OCI-LY7 (cell line): Measurements from ENCODE around the gene FOLR2. TPM values are rescaled to one million over a fixed set of nuclear protein-coding genes. Genes with fewer than 3 reads are reported as not detected.
A peak's percentile ranks its signal among the peaks of the same experiment; 100 is the strongest.
"Not testable (repeated sequence)": the region's sequence is repeated elsewhere in the genome, so short reads cannot be mapped to it uniquely, and the experiment has no call there.

Experiments used
- Bru-seq: library from RNA; stranded (reverse); fragments of 400-500 nt; gene quantifications from one replicate; lab custom pipeline; 2021; lab: Mats Ljungman, UMichigan
- BruChase-seq, 2 experiments: library from RNA; stranded (reverse); fragments of 400-500 nt; gene quantifications; one replicate each; lab custom pipeline; 2021; lab: Mats Ljungman, UMichigan
- BruUV-seq: library from RNA; stranded (reverse); fragments of 400-500 nt; replicated peaks from 2 replicates; lab custom pipeline; 2021; lab: Mats Ljungman, UMichigan
- CTCF ChIA-PET: fragments of 300-600 bp; sonication (Branson Sonifier 250); formaldehyde crosslinking; loops from one replicate; lab custom pipeline; 2022; ENCODE audit warnings: antibody characterized with exemption; ENCODE audit not compliant: unreplicated experiment; lab: Charles Lee
- POLR2A ChIA-PET: fragments of 300-600 bp; sonication (Branson Sonifier 250); formaldehyde crosslinking; loops from one replicate; lab custom pipeline; 2022; ENCODE audit warnings: antibody characterized with exemption; lab: Charles Lee
- DNase-seq: peaks from one replicate; pipeline ENCODE4 v3.0.0-alpha.2; 2015; ENCODE audit warnings: low spot score
- H2AFZ ChIP-seq: fragments of 200-600 bp; sonication (generic), shearing (Covaris generic); 2 replicates; pipeline ENCODE4 v1.6.1; 2014; ENCODE audit warnings: mild to moderate bottlenecking, antibody characterized with exemption, low read length, moderate library complexity
- H3K27ac ChIP-seq: fragments of 200-600 bp; sonication (generic); 2 replicates; pipeline ENCODE4 v1.5.1; 2014; ENCODE audit warnings: mixed run types, low read depth, mild to moderate bottlenecking, moderate library complexity, low read length, inconsistent platforms; ENCODE audit not compliant: poor library complexity, severe bottlenecking
- H3K36me3 ChIP-seq: fragments of 200-600 bp; sonication (generic); 2 replicates; pipeline ENCODE4 v1.6.1; 2014; ENCODE audit warnings: mild to moderate bottlenecking, antibody characterized with exemption, low read length, moderate library complexity, mixed read lengths; ENCODE audit not compliant: insufficient read depth
- H3K4me1 ChIP-seq: fragments of 200-600 bp; sonication (generic); 2 replicates; pipeline ENCODE4 v1.5.1; 2014; ENCODE audit warnings: mild to moderate bottlenecking, low read length; ENCODE audit not compliant: insufficient read depth, poor library complexity, severe bottlenecking
- H3K4me2 ChIP-seq: fragments of 200-600 bp; sonication (generic); 2 replicates; pipeline ENCODE4 v1.6.1; 2014; ENCODE audit warnings: mild to moderate bottlenecking, low read length
- H3K4me3 ChIP-seq: fragments of 200-600 bp; sonication (generic); 2 replicates; pipeline ENCODE4 v1.5.1; 2014; ENCODE audit warnings: mild to moderate bottlenecking, low read depth, low read length; ENCODE audit not compliant: poor library complexity, severe bottlenecking
- H3K79me2 ChIP-seq: fragments of 200-600 bp; sonication (generic); 2 replicates; pipeline ENCODE4 v1.6.1; 2016; ENCODE audit warnings: low read depth, mild to moderate bottlenecking, low read length, moderate library complexity, mixed read lengths; ENCODE audit not compliant: insufficient read depth
- H3K9me2 ChIP-seq: fragments of 200-600 bp; sonication (generic); 2 replicates; pipeline ENCODE4 v1.6.1; 2016; ENCODE audit warnings: mild to moderate bottlenecking, low read length, mixed read lengths; ENCODE audit not compliant: insufficient read depth
- H3K9me3 ChIP-seq: fragments of 200-600 bp; sonication (generic); 2 replicates; pipeline ENCODE4 v1.6.1; 2014; ENCODE audit warnings: mild to moderate bottlenecking, mixed run types, low read length, mixed read lengths
- H4K20me1 ChIP-seq: fragments of 200-600 bp; sonication (generic); 2 replicates; pipeline ENCODE4 v1.6.1; 2014; ENCODE audit warnings: mild to moderate bottlenecking, antibody characterized with exemption, low read length, moderate library complexity, mixed read lengths; ENCODE audit not compliant: insufficient read depth
- CTCF ChIP-seq: fragments of 200-600 bp; sonication (generic); conservative IDR thresholded peaks from 2 replicates; pipeline ENCODE4 v1.5.1; 2014; ENCODE audit warnings: mild to moderate bottlenecking, antibody characterized with exemption, low read length, moderate library complexity, mixed read lengths
- EZH2phosphoT487 ChIP-seq: fragments of 200-600 bp; sonication (generic); IDR thresholded peaks from 2 replicates; pipeline ENCODE4 v1.6.1; 2018; ENCODE audit warnings: low read depth, borderline replicate concordance, mild to moderate bottlenecking, mixed run types, antibody characterized with exemption, low read length, moderate library complexity, mixed read lengths
- intact Hi-C: fragments of 100-400 bp; cut with micrococcal nuclease; formaldehyde crosslinking; loops from one replicate; pipeline ENCODE4 v1.10.0; 2022; ENCODE audit not compliant: unreplicated experiment
- long read RNA-seq: library from polyadenylated mRNA; stranded (forward); transcript quantifications from one replicate; pipeline ENCODE4 v2.0.0, GENCODE V29; 2022
- total RNA-seq, 2 experiments: library from RNA; depleted of rRNA in 1 of 2; stranded (reverse); fragments of >200 nt in 1 of 2; shearing (Covaris generic) in 1 of 2; gene quantifications; 2 replicates each; pipeline ENCODE4 v1.2.3, GENCODE V29; 2014 to 2022

Gene FOLR2
- total RNA-seq (2014; rRNA removed; shearing (Covaris generic)), result 13.4 and 14.4 TPM in 2 replicates
- 12.8 and 14.6 TPM in 2 replicates for total RNA-seq (2022)
- Bru-seq, nascent RNA, result percentile 45 among the genes with signal in this experiment
- percentile 50 among the genes with signal in this experiment for BruChase-seq, experiment 1, labeled RNA remaining after a 6-hour chase
- percentile 43 among the genes with signal in this experiment for BruChase-seq, experiment 2, labeled RNA remaining after a 2-hour chase
- long read RNA-seq, partial matches to known transcripts, result 31 of 31 reads
- long read RNA-seq, other reads (novel, unspliced or antisense), result 0 of 31 reads

- Histone ChIP-seq H4K20me1 (no peaks in the 10 kb centered on the region), H3K27ac (no peak within 1 kb of the TSS), H3K36me3 (no peaks in the 10 kb centered on the region), H2AFZ (no peak within 1 kb of the TSS), H3K9me3 (0 out of 2 replicates have a peak, but pooled peaks cover 6% of the 10 kb centered on the region), H3K4me2 (no peak within 1 kb of the TSS), H3K79me2 (peaks cover 2% of the 10 kb centered on the region; the same call in 1 of the 2 replicates), H3K9me2 (no peaks in the 10 kb centered on the region), H3K4me1 (peaks cover 20% of the 10 kb centered on the region), H3K4me3 (no peak within 1 kb of the TSS)
- TF ChIP-seq CTCF (no peak), EZH2phosphoT487 (no peak)
- no TSS peak for BruUV-seq
- CTCF ChIA-PET, result interaction anchor here (0.5 kb wide), 1 partner anchor 18 kb away, joined by 3 read pairs; no protein-coding TSS in a partner anchor
- intact Hi-C loops, result no loop called here
- POLR2A ChIA-PET, result no interaction called here
- DNase-seq, result no peak
These were observed at the start of gene FOLR2 for GRCh38 chr11:72216638-72217037. TSS of gene FOLR2 (plus strand) at chr11:72216794. CDS start at chr11:72218585, 1,791 bp downstream.

- H3K9me3 ChIP-seq, H3K4me2 ChIP-seq, H3K4me1 ChIP-seq, H2AFZ ChIP-seq, H3K9me2 ChIP-seq, POLR2A ChIA-PET, H3K79me2 ChIP-seq, CTCF ChIA-PET, BruUV-seq, H4K20me1 ChIP-seq, DNase-seq, H3K4me3 ChIP-seq, H3K27ac ChIP-seq, intact Hi-C loops, H3K36me3 ChIP-seq: not testable (repeated sequence)
These were observed 47.5 kb upstream of the FOLR2 start for GRCh38 chr11:72169046-72169555.

GRCh38 chr11:72169754-72170153 lies 46.8 kb upstream of the FOLR2 start:
- DNase-seq, BruUV-seq, H3K4me3 ChIP-seq, POLR2A ChIA-PET, H3K9me3 ChIP-seq, CTCF ChIA-PET, H3K79me2 ChIP-seq, H3K36me3 ChIP-seq, H3K9me2 ChIP-seq, intact Hi-C loops, H3K4me2 ChIP-seq, H4K20me1 ChIP-seq, H3K27ac ChIP-seq, H2AFZ ChIP-seq, H3K4me1 ChIP-seq: not testable (repeated sequence)

GRCh38 chr11:72172043-72172442 lies 44.6 kb upstream of the FOLR2 start:
- H3K9me3 ChIP-seq, H3K4me2 ChIP-seq, H3K27ac ChIP-seq, H3K4me1 ChIP-seq, H2AFZ ChIP-seq, H4K20me1 ChIP-seq, BruUV-seq, H3K9me2 ChIP-seq, intact Hi-C loops, H3K4me3 ChIP-seq, POLR2A ChIA-PET, DNase-seq, H3K79me2 ChIP-seq, H3K36me3 ChIP-seq: not testable (repeated sequence)
- CTCF ChIA-PET, result interaction anchor here (0.6 kb wide), 1 partner anchor 8 kb away, joined by 3 read pairs; no protein-coding TSS in a partner anchor
